Lower leg skin (tissue), 4 donors: ENCODE measurements around the gene IPMK. TPM values are rescaled to one million over a fixed set of nuclear protein-coding genes. Genes with fewer than 3 reads are reported as not detected.

ENCODE experiments used
- DNase-seq, 2 donors: peaks; one replicate each; pipeline ENCODE4 v3.0.0-alpha.2; 2019; ENCODE audit warnings: low spot score in 2 of 2
- H3K4me3 ChIP-seq: fragments of 200-600 bp; sonication (generic); 2 replicates; pipeline ENCODE4 v1.5.1; 2017; ENCODE audit warnings: mild to moderate bottlenecking, low read depth; ENCODE audit not compliant: poor library complexity, severe bottlenecking
- CTCF ChIP-seq, 3 donors: fragments of 450-650 bp; IDR thresholded peaks; one replicate each; pipeline ENCODE4 v1.5.1; 2016; ENCODE audit warnings: antibody characterized with exemption in 3 of 3, mild to moderate bottlenecking in 3 of 3, moderate library complexity in 2 of 3
- POLR2A ChIP-seq, 2 donors: fragments of 450-650 bp; IDR thresholded peaks; one replicate each; pipeline ENCODE4 v1.6.1; 2016 to 2017; ENCODE audit warnings: antibody characterized with exemption in 2 of 2, mild to moderate bottlenecking in 1 of 2, moderate library complexity in 1 of 2
- WGBS, 2 donors: methylation state at CpG; one replicate each; pipeline ENCODE4 v1.1.5; 2018; 5-methylcytosine and 5-hydroxymethylcytosine counted together
- intact Hi-C: fragments of 100-400 bp; cut with DNase I; formaldehyde crosslinking; loops from one replicate; pipeline ENCODE4 v1.15.0; 2023; ENCODE audit warnings: low total_unique reads
- total RNA-seq, 4 donors: library from RNA; depleted of rRNA; stranded (reverse); fragments of >200 nt; gene quantifications; one replicate each; pipeline ENCODE4 v1.1.0, GENCODE V29; 2016

The IPMK gene
- total RNA-seq, 4 donors from 2014 or later = 8.8 to 13.4 (median 11.0) TPM

- intact Hi-C loops = no loop called here
- H3K4me3 ChIP-seq = no peak overlapping the region
- WGBS, 2 donors = 50 to 61% methylated on average over 3 of the region's 3 CpGs
- no peak for TF ChIP-seq POLR2A (IDR thresholded peaks at IDR 0.05)
- no peak for TF ChIP-seq CTCF (IDR thresholded peaks at IDR 0.05)
- DNase-seq = no peak
Measured at GRCh38 chr10:58282615-58283014, 14.9 kb upstream of the IPMK start.

GRCh38 chr10:58281092-58281752 is 13.5 kb upstream of the IPMK start:
- no peak overlapping the region for H3K4me3 ChIP-seq
- no peak for DNase-seq
- 59% methylated on average over 2 of the region's 2 CpGs for WGBS, 2 donors
- no peak for TF ChIP-seq CTCF (IDR thresholded peaks at IDR 0.05)
- TF ChIP-seq POLR2A (IDR thresholded peaks at IDR 0.05) = no peak
- intact Hi-C loops = no loop called here

- no peak overlapping the region for H3K4me3 ChIP-seq
- 46 to 59% methylated on average over 3 of the region's 3 CpGs for WGBS, 2 donors
- TF ChIP-seq POLR2A (IDR thresholded peaks at IDR 0.05) (no peak), CTCF (IDR thresholded peaks at IDR 0.05) (no peak)
- DNase-seq = no peak
- intact Hi-C loops = no loop called here
Measured at GRCh38 chr10:58280477-58280876, 12.8 kb upstream of the IPMK start.

GRCh38 chr10:58278962-58279307 is 11.2 kb upstream of the IPMK start:
- TF ChIP-seq POLR2A (IDR thresholded peaks at IDR 0.05) (no peak), CTCF (IDR thresholded peaks at IDR 0.05) (no peak)
- no peak overlapping the region for H3K4me3 ChIP-seq
- DNase-seq = no peak
- 49 to 68% methylated on average over 1 of the region's 1 CpG for WGBS, 2 donors
- intact Hi-C loops = no loop called here

GRCh38 chr10:58278274-58278961 is 10.7 kb upstream of the IPMK start:
- H3K4me3 ChIP-seq = no peak overlapping the region
- WGBS, 2 donors = 81 to 92% methylated on average over 7 of the region's 7 CpGs
- TF ChIP-seq CTCF (IDR thresholded peaks at IDR 0.05) = no peak
- TF ChIP-seq POLR2A (IDR thresholded peaks at IDR 0.05) = no peak
- intact Hi-C loops = no loop called here
- DNase-seq = no peak

GRCh38 chr10:58275908-58276307 is 8.2 kb upstream of the IPMK start:
- intact Hi-C loops = no loop called here
- H3K4me3 ChIP-seq = no peak overlapping the region
- no peak for DNase-seq
- TF ChIP-seq CTCF (IDR thresholded peaks at IDR 0.05) (no peak), POLR2A (IDR thresholded peaks at IDR 0.05) (no peak)
